Central memory CD8-positive, alpha-beta T cell (primary cell): ENCODE measurements around the gene SLC22A15.
A peak's percentile ranks its signal among the peaks of the same experiment; 100 is the strongest.
"Not testable (repeated sequence)": the region's sequence is repeated elsewhere in the genome, so short reads cannot be mapped to it uniquely, and the experiment has no call there.

Source experiments
- ATAC-seq: fragments of 150-1000 bp; cut with Tn5 transposase; replicated peaks from 2 replicates; pipeline ENCODE4 v1.10.0; 2022; ENCODE audit warnings: mild to moderate bottlenecking, moderate FRiP score, moderate number of reproducible peaks; ENCODE audit not compliant: poor library complexity, severe bottlenecking; ENCODE audit errors: extremely low read depth
- DNase-seq, 2 donors: peaks; one replicate each; pipeline ENCODE4 v3.0.0; 2021; ENCODE audit warnings: low spot score in 2 of 2
- H3K27ac Mint-ChIP-seq: one replicate; pipeline ENCODE4 v1.8.0; 2022; ENCODE audit warnings: low read depth, mild to moderate bottlenecking, moderate library complexity, mixed read lengths
- H3K27me3 Mint-ChIP-seq: one replicate; pipeline ENCODE4 v1.8.0; 2022; ENCODE audit warnings: mixed read lengths
- H3K36me3 Mint-ChIP-seq: one replicate; pipeline ENCODE4 v1.8.0; 2022; ENCODE audit warnings: mild to moderate bottlenecking, moderate library complexity, mixed read lengths; ENCODE audit not compliant: insufficient read depth
- H3K4me1 Mint-ChIP-seq: one replicate; pipeline ENCODE4 v1.8.0; 2022; ENCODE audit warnings: mixed read lengths
- H3K4me3 Mint-ChIP-seq: one replicate; pipeline ENCODE4 v1.8.0; 2022; ENCODE audit warnings: mild to moderate bottlenecking, moderate library complexity, mixed read lengths
- H3K9me3 Mint-ChIP-seq: one replicate; pipeline ENCODE4 v1.8.0; 2022; ENCODE audit warnings: mixed read lengths

SLC22A15 gene

GRCh38 chr1:115988953-115989352, 12.6 kb downstream of the SLC22A15 start:
- Mint-ChIP-seq H3K4me3 (no peak overlapping the region), H3K4me1 (no peaks in the 10 kb centered on the region), H3K9me3 (no peaks in the 10 kb centered on the region), H3K27ac (no peak overlapping the region), H3K27me3 (peaks cover 6% of the 10 kb centered on the region), H3K36me3 (no peaks in the 10 kb centered on the region)
- no peak for ATAC-seq
- no peak for DNase-seq

GRCh38 chr1:115989699-115990098, 13.4 kb downstream of the SLC22A15 start:
- Mint-ChIP-seq H3K9me3 (no peaks in the 10 kb centered on the region), H3K27ac (no peak overlapping the region), H3K4me1 (no peaks in the 10 kb centered on the region), H3K4me3 (no peak overlapping the region), H3K36me3 (no peaks in the 10 kb centered on the region), H3K27me3 (peaks cover 6% of the 10 kb centered on the region)
- DNase-seq (no peak), ATAC-seq (no peak)

- H3K4me1 Mint-ChIP-seq, result no peaks in the 10 kb centered on the region
- ATAC-seq (no peak), DNase-seq (no peak)
- no peak overlapping the region for H3K4me3 Mint-ChIP-seq
- no peaks in the 10 kb centered on the region for H3K36me3 Mint-ChIP-seq
- peaks cover 6% of the 10 kb centered on the region for H3K27me3 Mint-ChIP-seq
- no peaks in the 10 kb centered on the region for H3K9me3 Mint-ChIP-seq
- no peak overlapping the region for H3K27ac Mint-ChIP-seq
These were observed 15.6 kb downstream of the SLC22A15 start for GRCh38 chr1:115991909-115992308.

- H3K4me3 Mint-ChIP-seq, H3K36me3 Mint-ChIP-seq: not testable (repeated sequence)
- H3K9me3 Mint-ChIP-seq, result peaks cover 26% of the 10 kb centered on the region
These were observed 21.6 kb downstream of the SLC22A15 start for GRCh38 chr1:115997921-115998320.

GRCh38 chr1:116001739-116002487, 25.6 kb downstream of the SLC22A15 start:
- ATAC-seq (no peak), DNase-seq (no peak)
- H3K27ac Mint-ChIP-seq, result no peak overlapping the region
- H3K4me3 Mint-ChIP-seq, result no peak overlapping the region
- peaks cover 26% of the 10 kb centered on the region for H3K27me3 Mint-ChIP-seq
- peaks cover 7% of the 10 kb centered on the region for H3K4me1 Mint-ChIP-seq
- peaks cover 4% of the 10 kb centered on the region for H3K36me3 Mint-ChIP-seq
- peaks cover 26% of the 10 kb centered on the region for H3K9me3 Mint-ChIP-seq

More at GRCh38 chr1:115997921-115998320, 21.6 kb downstream of the SLC22A15 start:
- ATAC-seq, H3K4me1 Mint-ChIP-seq, DNase-seq, H3K27ac Mint-ChIP-seq: not testable (repeated sequence)
- peaks cover 26% of the 10 kb centered on the region for H3K27me3 Mint-ChIP-seq

- Mint-ChIP-seq H3K27ac (no peak overlapping the region), H3K36me3 (peaks cover 1% of the 10 kb centered on the region), H3K27me3 (peaks cover 19% of the 10 kb centered on the region), H3K4me3 (no peak overlapping the region), H3K4me1 (peaks cover 7% of the 10 kb centered on the region), H3K9me3 (peaks cover 21% of the 10 kb centered on the region)
- ATAC-seq, result no peak
- no peak for DNase-seq
These were observed 26.6 kb downstream of the SLC22A15 start for GRCh38 chr1:116002781-116003420.

- peaks cover 7% of the 10 kb centered on the region for H3K4me1 Mint-ChIP-seq
- DNase-seq (no peak), ATAC-seq (no peak)
- no peaks in the 10 kb centered on the region for H3K36me3 Mint-ChIP-seq
- no peak overlapping the region for H3K4me3 Mint-ChIP-seq
- no peak overlapping the region for H3K27ac Mint-ChIP-seq
- H3K9me3 Mint-ChIP-seq, result peaks cover 12% of the 10 kb centered on the region
- peaks cover 14% of the 10 kb centered on the region for H3K27me3 Mint-ChIP-seq
These were observed 27.5 kb downstream of the SLC22A15 start for GRCh38 chr1:116003823-116004222.

- peaks cover 5% of the 10 kb centered on the region for H3K27me3 Mint-ChIP-seq
- H3K4me3 Mint-ChIP-seq, result peak overlapping the region; percentile 72
- no peak for DNase-seq
- H3K36me3 Mint-ChIP-seq, result no peaks in the 10 kb centered on the region
- peaks cover 3% of the 10 kb centered on the region for H3K9me3 Mint-ChIP-seq
- ATAC-seq, result peak; percentile 77
- peaks cover 7% of the 10 kb centered on the region for H3K4me1 Mint-ChIP-seq
- peak overlapping the region; percentile 92 for H3K27ac Mint-ChIP-seq
These were observed 30.2 kb downstream of the SLC22A15 start for GRCh38 chr1:116006486-116006964.

- Mint-ChIP-seq H3K27ac (no peak overlapping the region), H3K27me3 (no peaks in the 10 kb centered on the region), H3K4me3 (no peak overlapping the region), H3K9me3 (no peaks in the 10 kb centered on the region), H3K4me1 (peaks cover 7% of the 10 kb centered on the region), H3K36me3 (no peaks in the 10 kb centered on the region)
- ATAC-seq (no peak), DNase-seq (no peak)
These were observed 32.5 kb downstream of the SLC22A15 start for GRCh38 chr1:116008656-116009390.

- Mint-ChIP-seq H3K9me3 (no peaks in the 10 kb centered on the region), H3K27me3 (no peaks in the 10 kb centered on the region), H3K27ac (no peak overlapping the region), H3K4me1 (no peaks in the 10 kb centered on the region), H3K36me3 (no peaks in the 10 kb centered on the region), H3K4me3 (no peak overlapping the region)
- ATAC-seq, result no peak
- DNase-seq, result no peak
These were observed 36.4 kb downstream of the SLC22A15 start for GRCh38 chr1:116012716-116013115.

GRCh38 chr1:116015679-116016078, 39.4 kb downstream of the SLC22A15 start:
- no peak for ATAC-seq
- H3K36me3 Mint-ChIP-seq, result no peaks in the 10 kb centered on the region
- no peaks in the 10 kb centered on the region for H3K4me1 Mint-ChIP-seq
- H3K27ac Mint-ChIP-seq, result no peak overlapping the region
- H3K9me3 Mint-ChIP-seq, result no peaks in the 10 kb centered on the region
- no peak overlapping the region for H3K4me3 Mint-ChIP-seq
- H3K27me3 Mint-ChIP-seq, result no peaks in the 10 kb centered on the region
- no peak for DNase-seq

GRCh38 chr1:116018007-116018406, 41.7 kb downstream of the SLC22A15 start:
- ATAC-seq, result no peak
- H3K4me1 Mint-ChIP-seq, result no peaks in the 10 kb centered on the region
- H3K36me3 Mint-ChIP-seq, result no peaks in the 10 kb centered on the region
- no peaks in the 10 kb centered on the region for H3K27me3 Mint-ChIP-seq
- H3K4me3 Mint-ChIP-seq, result no peak overlapping the region
- DNase-seq, result no peak
- H3K27ac Mint-ChIP-seq, result no peak overlapping the region
- H3K9me3 Mint-ChIP-seq, result no peaks in the 10 kb centered on the region
